HG03064 (cell line): Measurements from ENCODE around the gene LCLAT1.
A peak's percentile ranks its signal among the peaks of the same experiment; 100 is the strongest.
"Not testable (repeated sequence)": the region's sequence is repeated elsewhere in the genome, so short reads cannot be mapped to it uniquely, and the experiment has no call there.

Source experiments
- ATAC-seq: cut with Tn5 transposase; IDR thresholded peaks from one replicate; pipeline ENCODE4 v1.9.1; 2021; ENCODE audit warnings: low read depth; ENCODE audit not compliant: unreplicated experiment

The LCLAT1 gene

DNA sequence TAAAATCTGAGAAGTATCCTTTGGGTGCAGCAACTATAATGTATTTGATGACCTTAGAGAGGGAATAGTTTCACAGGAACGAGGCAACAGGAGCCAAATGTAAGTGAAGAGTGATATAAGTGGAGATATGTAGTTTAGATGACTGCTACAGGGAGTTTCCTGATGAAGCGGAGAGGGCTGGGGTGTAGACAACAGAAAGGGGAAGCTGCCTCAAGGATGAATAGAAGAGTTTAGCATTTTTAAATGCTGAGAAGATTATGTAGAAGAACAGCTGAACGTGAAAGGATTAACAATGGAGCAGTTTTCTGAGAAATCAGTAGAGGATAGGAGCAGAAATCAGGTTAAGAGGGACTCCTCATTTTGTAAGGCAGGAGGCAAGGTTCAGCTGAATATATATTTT lies 133.3 kb downstream of the LCLAT1 start:
- ATAC-seq = no peak

- ATAC-seq = no peak
These were observed 135.5 kb downstream of the LCLAT1 start for GRCh38 chr2:30582521-30582920.

- ATAC-seq = no peak
These were observed 136.2 kb downstream of the LCLAT1 start for GRCh38 chr2:30583204-30583749.

- ATAC-seq = peak; percentile 57
These were observed 137.1 kb downstream of the LCLAT1 start for GRCh38 chr2:30584116-30584515.

GRCh38 chr2:30588994-30589393 lies 141.9 kb downstream of the LCLAT1 start:
- ATAC-seq = no peak

GRCh38 chr2:30590407-30590806 lies 143.4 kb downstream of the LCLAT1 start:
- no peak for ATAC-seq

GRCh38 chr2:30591186-30591585 lies 144.1 kb downstream of the LCLAT1 start:
- ATAC-seq = no peak

GRCh38 chr2:30601375-30601774 lies 154.3 kb downstream of the LCLAT1 start:
- ATAC-seq = no peak

GRCh38 chr2:30605197-30605596 lies 158.2 kb downstream of the LCLAT1 start:
- ATAC-seq = no peak

DNA sequence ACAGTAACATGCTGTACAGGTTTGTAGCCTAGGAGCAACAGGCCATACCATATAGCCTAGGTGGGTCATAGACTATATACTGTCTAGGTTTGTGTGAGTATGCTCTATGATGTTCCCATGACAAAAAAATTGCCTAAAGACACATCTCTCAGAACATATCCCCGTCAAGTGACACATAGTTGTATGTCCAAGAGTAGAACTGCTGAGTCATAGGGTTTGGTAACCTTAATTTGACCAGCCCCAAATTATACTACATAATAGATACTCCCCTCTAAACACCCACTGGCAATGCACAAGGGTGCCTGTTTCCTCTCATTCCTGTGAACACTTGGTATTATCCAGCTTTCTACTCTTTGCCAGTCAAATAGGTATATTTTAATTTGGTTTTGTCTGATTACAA lies 161.6 kb downstream of the LCLAT1 start:
- no peak for ATAC-seq

GRCh38 chr2:30611583-30611982 lies 164.5 kb downstream of the LCLAT1 start:
- ATAC-seq = no peak

DNA sequence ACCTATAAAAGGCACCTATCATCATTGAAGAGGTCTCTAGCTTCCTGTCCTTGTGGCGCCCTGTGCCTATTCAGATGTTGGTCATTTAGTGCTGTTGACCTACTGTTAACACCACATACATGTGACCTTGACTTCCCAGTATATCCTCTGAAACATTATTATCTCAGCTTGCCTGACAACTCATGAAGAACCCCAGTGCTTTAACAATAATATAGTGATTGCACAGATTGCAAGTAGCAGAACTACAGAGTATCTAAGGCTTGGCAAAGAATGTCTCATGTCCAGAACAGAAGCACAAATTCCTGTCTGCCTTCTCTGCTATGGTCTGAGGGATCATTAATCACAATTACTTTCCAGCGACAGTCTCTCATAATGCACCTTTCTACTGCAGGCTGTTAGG lies 165.3 kb downstream of the LCLAT1 start:
- no peak for ATAC-seq

DNA sequence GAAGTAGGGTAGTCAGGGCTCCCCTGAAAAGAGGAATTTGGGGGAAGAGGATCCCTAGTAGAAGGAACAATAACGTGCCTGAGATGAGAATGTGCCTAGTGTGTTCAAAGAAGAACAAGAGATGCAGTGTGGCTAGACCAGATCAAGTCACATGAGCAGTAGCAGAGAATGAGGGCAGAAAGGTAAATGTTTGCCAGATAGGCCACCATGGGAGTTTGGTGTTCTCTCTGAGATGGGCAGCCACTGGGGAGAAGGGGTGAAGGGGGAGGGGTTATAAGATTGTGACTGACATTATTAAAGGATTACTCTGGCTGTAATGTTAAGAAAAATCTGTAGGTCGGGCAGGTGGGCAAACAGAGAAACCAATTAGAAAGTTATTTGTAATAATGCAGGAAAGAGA lies 166.0 kb downstream of the LCLAT1 start:
- no peak for ATAC-seq

- not testable (repeated sequence) for ATAC-seq
These were observed 167.2 kb downstream of the LCLAT1 start for GRCh38 chr2:30614227-30614626.

DNA sequence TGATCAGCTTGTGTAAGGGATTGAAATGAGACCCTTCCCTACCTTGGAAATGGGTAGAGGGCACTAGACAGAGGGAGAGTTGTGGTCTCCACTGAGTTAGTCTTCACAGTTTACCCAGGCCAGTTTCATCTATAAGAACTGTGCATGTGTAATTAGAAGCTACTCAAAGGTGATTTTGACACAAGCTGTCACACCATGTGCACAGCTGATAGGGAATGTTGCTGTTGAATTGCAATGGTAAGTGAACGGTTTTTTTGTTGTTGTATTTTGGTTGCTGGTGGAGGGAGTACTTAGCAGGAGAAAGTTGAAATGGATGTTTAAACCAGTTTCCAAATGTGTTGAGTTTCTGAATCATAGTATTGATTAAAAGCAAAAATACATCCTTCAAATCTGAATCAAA lies 168.9 kb downstream of the LCLAT1 start:
- no peak for ATAC-seq

GRCh38 chr2:30620102-30620501 lies 173.1 kb downstream of the LCLAT1 start:
- no peak for ATAC-seq

- ATAC-seq = no peak
These were observed 174.8 kb downstream of the LCLAT1 start for GRCh38 chr2:30621836-30622235.

DNA sequence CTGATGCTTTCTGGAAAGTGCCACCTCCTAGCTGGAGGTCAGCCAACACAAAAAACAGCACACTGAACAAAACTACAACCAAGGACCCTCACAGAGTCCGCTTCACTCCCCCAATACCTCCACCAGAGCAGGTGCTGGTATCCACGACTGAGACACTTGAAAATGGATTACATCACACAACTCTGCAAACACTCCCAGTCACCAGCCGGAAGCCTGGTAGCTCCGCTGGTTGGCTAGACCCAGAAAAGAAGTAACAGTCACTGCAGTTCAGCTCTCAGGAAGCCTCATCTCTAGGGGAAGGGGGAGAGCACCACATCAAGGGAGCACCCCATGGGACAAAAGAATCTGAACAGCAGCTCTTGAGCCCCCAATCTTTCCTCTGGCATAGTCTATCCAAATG lies 175.4 kb downstream of the LCLAT1 start:
- no peak for ATAC-seq

DNA sequence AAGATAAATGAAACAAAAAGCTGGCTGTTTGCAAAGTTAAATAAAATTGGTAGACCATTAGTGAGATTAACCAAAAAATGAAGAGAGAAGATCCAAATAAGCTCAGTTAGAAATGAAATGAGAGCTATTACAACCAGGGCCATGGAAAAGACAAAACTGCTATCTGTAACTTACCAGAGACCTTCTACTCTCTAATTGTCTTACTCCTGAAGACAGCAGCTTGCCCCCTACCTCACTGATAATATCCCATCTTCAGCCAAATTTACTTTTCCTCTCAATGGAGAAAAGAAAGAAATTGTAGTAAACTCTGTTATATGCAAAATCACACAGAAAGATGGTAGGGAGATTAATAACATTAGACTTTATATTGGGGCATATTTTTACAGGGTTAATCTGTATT lies 178.2 kb downstream of the LCLAT1 start:
- ATAC-seq = no peak

DNA sequence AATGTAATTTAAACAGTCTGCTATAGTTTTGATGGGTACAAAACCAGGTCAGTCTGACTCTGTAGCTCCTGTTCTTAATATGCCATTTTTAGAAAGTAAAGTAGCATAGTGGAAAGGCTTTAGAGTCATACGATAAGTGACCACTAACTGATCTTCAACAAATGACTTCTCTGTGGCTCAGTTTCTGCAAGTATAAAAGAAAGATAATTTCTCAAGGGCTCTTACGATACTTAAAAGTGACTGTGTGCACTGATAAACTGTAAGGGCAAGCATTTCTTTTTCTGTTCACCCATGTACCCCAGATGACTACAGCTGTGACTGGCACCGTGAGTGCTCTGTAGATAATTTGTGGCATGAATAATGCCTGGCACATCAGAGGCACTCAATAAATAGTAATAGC lies 178.7 kb downstream of the LCLAT1 start:
- ATAC-seq = no peak

DNA sequence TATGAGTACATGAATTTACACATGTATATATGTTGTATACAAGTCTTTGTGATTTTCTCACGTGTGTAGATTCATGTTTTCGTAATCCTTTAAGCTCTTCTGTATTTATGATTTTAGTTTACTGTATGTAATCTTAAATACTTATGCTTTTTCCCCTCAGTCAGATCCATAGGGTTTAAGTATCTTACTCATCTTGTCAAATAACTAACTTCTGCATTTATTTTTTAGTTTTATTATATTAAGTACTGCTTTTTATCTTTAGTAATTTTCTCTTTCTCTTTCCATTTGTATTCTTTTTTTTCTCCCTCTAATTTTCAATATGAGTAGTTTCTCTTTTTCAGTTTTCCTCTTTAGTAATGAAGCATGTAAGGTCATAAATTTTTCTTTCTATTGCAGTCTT lies 179.4 kb downstream of the LCLAT1 start:
- no peak for ATAC-seq

DNA sequence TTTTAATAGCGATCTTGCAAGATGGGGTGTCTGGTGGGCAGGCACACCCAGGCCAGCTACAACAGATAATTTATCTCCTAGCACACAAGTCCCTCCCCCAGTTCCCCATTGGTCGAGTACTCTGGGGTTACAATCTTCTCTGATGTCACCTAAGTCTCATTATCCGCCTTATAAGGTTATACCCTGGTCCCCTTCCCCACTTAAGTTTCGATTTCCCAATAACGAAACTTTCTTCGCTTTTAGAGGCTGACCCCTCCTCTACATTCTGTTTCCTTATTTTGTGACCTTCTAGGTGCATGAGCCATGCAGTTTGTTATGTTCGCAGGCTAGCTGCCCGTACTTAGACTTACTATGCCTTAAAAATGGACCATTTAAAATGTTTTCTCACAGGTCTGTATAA lies 180.1 kb downstream of the LCLAT1 start:
- peak; percentile 61 for ATAC-seq

- no peak for ATAC-seq
These were observed 181.3 kb downstream of the LCLAT1 start for GRCh38 chr2:30628341-30628740.
